ENCODE data around the gene NBAS.

DNA sequence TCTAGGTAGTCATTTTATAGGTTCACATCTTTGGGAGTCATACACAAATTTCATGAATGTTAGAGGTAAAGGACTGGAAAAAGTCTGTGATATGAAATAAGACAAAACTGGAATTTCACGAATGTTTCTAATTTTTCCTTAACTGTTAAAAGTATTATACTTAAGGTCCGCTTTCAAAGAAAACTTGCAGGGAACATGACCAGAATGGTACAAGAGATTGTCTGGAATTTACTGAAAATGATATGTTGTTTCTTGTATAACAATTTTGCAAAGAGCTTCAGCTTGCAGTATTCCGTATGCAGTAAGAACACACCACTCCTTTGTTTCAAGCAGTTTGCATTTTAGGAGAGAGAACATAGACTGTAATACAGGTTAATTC lies 32.2 kb upstream of the NBAS start:
- TF ChIP-seq, protein P1, sequence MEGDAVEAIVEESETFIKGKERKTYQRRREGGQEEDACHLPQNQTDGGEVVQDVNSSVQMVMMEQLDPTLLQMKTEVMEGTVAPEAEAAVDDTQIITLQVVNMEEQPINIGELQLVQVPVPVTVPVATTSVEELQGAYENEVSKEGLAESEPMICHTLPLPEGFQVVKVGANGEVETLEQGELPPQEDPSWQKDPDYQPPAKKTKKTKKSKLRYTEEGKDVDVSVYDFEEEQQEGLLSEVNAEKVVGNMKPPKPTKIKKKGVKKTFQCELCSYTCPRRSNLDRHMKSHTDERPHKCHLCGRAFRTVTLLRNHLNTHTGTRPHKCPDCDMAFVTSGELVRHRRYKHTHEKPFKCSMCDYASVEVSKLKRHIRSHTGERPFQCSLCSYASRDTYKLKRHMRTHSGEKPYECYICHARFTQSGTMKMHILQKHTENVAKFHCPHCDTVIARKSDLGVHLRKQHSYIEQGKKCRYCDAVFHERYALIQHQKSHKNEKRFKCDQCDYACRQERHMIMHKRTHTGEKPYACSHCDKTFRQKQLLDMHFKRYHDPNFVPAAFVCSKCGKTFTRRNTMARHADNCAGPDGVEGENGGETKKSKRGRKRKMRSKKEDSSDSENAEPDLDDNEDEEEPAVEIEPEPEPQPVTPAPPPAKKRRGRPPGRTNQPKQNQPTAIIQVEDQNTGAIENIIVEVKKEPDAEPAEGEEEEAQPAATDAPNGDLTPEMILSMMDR (conservative IDR thresholded peaks at IDR 0.05 in 1 of 2, IDR thresholded peaks at IDR 0.05 in 1 of 2; ENCODE audit: low read depth in 1 of 2, low read length in 2 of 2), result no peak
- no peak for TF ChIP-seq EZH2 (IDR thresholded peaks at IDR 0.05; ENCODE audit: low read length, missing control alignments)
